HG03520 (cell line): ENCODE results near the gene REL.
"Not testable (repeated sequence)": the region's sequence is repeated elsewhere in the genome, so short reads cannot be mapped to it uniquely, and the experiment has no call there.

Experiments used
- ATAC-seq: cut with Tn5 transposase; IDR thresholded peaks from one replicate; pipeline ENCODE4 v1.9.1; 2021; ENCODE audit warnings: mild to moderate bottlenecking, moderate library complexity; ENCODE audit not compliant: unreplicated experiment

Gene REL

GRCh38 chr2:60881047-60881932 lies at the start of gene REL:
REL (plus strand) TSS chr2:60881574; CDS start chr2:60881841, 267 bp downstream.
- peak; percentile 72 for ATAC-seq

GRCh38 chr2:60831921-60832320 lies 49.5 kb upstream of the REL start:
- no peak for ATAC-seq

- ATAC-seq, result no peak
These were observed 48.8 kb upstream of the REL start for GRCh38 chr2:60832621-60833020.

GRCh38 chr2:60834270-60834717 lies 47.1 kb upstream of the REL start:
- peak; percentile 45 for ATAC-seq

DNA sequence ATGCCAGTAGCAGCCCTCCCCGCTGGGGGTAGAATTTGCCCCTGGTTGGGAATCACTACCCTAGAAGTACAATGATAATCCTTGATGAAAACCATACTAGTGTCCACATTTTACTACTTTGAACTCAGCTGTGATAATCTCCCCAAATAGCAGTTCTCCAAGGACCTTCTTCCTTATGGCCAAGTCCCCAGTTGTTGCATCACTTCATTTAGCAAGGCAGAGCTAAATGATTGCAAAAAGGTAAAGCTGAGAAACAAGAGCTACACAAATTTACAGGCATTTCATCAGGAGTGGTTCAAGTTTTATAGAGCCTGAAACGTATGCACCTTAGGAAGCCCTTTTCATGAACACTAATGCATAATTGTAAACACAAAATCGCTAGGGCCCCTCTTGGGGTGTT lies 44.9 kb upstream of the REL start:
- no peak for ATAC-seq

- ATAC-seq, result no peak
These were observed 44.3 kb upstream of the REL start for GRCh38 chr2:60837123-60837522.

DNA sequence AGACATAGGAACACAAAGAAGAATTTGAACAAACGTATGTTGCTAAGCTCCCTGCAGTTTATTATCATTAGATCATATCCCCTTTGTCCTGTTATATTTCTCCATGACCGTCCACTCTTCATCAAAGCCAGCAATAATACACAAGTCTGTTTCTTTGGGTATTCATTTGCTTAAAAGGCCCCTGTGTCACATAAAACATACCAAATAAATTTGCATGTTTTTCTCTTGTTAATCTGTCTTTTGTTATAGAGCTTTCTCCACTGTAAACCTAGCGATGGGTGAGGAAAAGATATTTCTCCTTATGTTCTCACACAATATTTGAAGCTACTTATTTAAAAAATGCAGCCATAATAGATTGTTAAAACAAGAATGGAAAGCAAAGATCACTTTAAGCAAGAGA lies 42.9 kb upstream of the REL start:
- ATAC-seq, result no peak

DNA sequence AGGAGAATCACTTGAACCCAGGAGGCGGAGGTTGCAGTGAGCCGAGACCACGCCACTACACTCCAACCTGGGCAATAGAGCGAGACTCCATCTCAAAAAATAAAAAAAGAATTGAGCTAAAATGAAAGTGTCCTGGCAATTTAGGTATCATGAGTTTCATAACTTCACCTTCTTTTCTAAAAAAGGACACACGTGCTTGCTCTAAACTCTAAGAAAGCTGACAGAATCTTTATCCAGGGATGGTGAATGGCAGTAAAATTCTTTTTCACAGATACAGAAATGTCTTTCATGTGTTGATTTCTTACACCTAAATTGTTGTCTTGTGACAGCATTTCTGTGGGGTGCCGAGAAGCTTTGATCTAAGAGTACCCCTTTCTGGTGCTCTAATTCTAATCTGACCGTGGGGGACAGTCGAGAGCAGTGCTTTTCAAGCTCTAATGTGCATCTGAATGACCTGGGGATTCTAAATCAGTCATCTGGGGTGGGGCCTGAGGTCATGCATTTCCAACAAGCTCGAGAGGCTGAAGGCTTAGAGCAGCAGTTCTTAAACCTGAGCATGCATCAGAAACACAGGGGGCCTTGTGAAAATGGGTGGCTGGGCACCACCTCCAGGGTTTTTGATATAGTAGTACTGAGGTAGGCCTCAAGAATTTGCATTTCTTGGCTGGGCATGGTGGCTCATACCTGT lies 42.1 kb upstream of the REL start:
- ATAC-seq, result peak; percentile 47

GRCh38 chr2:60840880-60841279 lies 40.5 kb upstream of the REL start:
- ATAC-seq, result peak; percentile 46

DNA sequence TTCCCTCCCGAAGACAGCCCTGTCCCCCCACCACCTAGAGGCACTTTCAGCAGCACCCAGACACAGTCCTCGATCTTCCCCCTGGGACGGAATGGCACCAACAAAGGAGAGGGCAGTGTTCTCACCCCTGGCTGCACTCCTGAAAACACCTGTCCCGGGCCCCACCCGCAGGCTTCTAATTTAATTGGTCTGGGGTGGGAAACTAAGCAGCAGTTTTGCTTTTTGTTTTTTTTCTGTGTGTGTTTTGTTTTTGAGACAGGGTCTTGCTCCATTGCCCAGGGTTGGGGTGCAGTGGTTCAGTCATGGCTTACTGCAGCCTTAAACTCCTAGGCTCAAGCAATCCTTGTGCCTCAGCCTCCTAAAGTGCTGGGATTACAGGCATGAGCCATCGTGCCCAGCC lies 38.4 kb upstream of the REL start:
- no peak for ATAC-seq

- no peak for ATAC-seq
These were observed 37.3 kb upstream of the REL start for GRCh38 chr2:60844105-60844504.

GRCh38 chr2:60847854-60848253 lies 33.5 kb upstream of the REL start:
- ATAC-seq, result no peak

- no peak for ATAC-seq
These were observed 32.2 kb upstream of the REL start for GRCh38 chr2:60849187-60849586.

- ATAC-seq, result no peak
These were observed 29.0 kb upstream of the REL start for GRCh38 chr2:60852282-60852860.

- no peak for ATAC-seq
These were observed 27.8 kb upstream of the REL start for GRCh38 chr2:60853531-60853930.

DNA sequence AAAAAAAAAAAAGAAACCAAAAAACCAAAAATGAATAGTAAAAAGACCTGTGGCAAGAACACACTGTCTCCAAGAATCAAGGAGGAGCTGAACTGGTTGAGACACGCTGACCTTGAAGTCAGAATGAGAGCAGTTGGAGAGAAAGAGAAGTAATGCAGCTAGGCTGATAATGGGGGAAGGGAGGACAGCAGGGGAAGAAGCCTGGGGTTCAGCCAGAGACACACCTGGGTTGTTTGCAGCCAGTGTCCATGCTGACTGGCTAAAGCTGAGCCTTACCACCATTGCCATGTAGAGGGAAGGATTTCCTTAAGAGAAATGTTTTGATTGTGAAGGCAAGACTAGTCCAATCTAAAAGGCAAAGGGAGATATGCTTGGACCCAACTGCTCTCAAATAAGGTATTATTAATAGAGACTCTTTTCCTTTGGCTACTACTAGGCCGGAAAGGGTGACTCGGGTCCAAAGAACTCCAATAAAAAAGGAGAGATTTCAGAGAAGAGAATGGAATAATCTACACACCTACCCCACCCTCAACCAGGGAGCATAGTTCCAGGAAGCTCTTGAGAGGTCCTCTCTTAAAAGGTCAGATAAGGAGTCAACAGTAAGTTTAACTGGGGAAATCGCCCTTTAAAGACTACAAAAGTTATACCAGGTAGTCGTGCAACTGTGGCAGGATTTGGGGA lies 25.2 kb upstream of the REL start:
- no peak for ATAC-seq

DNA sequence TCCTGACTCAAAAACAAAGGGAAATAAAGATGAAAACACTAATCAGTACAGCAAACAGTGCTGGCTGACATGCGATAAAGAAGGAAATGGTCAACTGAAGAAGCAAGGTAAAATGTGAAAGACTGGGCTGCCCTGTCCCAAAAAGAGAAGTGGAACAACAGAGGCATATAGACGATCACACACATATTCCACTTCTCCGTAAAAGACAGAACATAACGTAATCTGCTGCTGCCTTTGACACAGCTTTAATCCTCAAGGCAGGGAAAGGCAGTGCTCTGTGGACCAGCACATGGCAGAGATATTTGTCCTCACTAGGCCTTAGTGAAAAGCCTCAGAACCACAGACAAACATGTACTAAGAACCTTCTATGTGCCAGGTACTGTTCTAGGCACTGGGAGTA lies 24.3 kb upstream of the REL start:
- ATAC-seq, result no peak

DNA sequence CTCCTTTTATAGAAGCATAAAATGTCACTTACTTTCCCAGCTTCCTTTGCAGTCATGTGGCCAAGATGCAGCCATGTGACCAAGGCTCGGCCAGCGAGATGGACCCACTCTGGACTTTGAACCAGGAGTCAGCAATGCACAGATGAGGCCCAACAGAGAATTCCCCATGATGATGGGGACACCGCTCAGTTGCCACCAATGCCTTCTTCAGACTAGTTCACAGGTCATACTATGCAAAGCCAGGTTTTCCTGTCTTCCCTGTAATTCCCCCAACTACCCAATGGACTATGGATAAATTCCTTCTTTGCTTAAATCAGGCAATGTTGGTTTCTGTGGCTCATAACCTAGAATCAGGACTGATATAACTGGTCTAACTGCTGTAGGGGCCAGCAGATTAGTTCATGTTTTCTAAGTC lies 22.5 kb upstream of the REL start:
- ATAC-seq, result no peak

GRCh38 chr2:60861736-60862135 lies 19.6 kb upstream of the REL start:
- ATAC-seq, result no peak

GRCh38 chr2:60862642-60863041 lies 18.7 kb upstream of the REL start:
- ATAC-seq, result no peak

DNA sequence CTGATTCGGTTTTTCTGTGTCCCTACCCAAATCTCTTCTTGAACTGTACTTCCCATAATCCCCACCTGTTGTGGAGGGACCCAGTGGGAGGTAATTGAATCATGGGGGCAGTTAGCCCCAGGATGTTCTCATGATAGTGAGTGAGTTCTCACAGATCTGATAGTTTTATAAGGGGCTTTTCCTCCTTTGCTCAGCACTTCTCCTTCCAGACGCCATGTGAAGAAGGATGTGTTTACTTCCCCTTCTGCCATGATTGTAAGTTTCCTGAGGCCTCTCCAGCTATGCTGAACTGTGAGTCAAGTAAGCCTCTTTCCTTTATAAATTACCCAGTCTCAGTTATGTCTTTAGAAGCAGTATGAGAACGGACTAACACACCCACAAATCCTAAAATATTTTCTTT lies 16.0 kb upstream of the REL start:
- not testable (repeated sequence) for ATAC-seq
